ENCODE results near the gene STIM2.
A peak's percentile ranks its signal among the peaks of the same experiment; 100 is the strongest.
"Not testable (repeated sequence)": the region's sequence is repeated elsewhere in the genome, so short reads cannot be mapped to it uniquely, and the experiment has no call there.

The STIM2 gene

GRCh38 chr4:27005905-27006590 lies 145.4 kb downstream of the STIM2 start:
- DNase-seq: no peak

- DNase-seq: no peak
These were observed 146.0 kb downstream of the STIM2 start for GRCh38 chr4:27006646-27007045.

GRCh38 chr4:27007507-27007906 lies 146.9 kb downstream of the STIM2 start:
- no peak for DNase-seq

GRCh38 chr4:27008679-27009078 lies 148.0 kb downstream of the STIM2 start:
- no peak for DNase-seq

GRCh38 chr4:27009539-27009938 lies 148.9 kb downstream of the STIM2 start:
- DNase-seq: no peak

DNA sequence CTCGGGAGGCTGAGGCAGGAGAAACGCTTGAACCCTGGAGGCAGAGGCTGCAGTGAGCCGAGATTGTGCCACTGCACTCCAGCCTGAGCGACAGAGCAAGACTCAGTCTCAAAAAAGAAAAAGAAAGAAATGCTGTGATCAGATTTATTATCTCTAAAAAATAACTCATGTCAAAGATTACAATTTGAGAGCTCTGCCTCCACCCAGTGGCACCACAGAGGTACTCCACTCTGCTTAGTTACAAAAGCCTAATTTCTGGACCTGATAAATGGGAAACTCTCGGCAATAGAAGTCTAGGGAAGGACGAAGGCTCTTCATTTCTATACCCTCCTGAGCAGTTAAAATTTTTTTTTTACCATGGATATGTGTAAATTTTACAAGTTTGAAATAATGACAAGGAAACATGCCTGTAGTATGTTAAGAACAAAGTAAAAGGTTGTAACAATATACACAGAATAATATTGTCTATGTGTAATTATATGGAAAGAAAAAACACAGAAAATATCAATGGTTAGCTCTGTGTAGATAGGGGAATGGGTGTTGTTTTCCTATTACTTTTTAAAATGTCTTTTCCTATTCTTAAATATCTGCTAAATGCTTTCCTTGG lies 149.8 kb downstream of the STIM2 start:
- DNase-seq: peak; percentile 67

GRCh38 chr4:27011401-27011800 lies 150.8 kb downstream of the STIM2 start:
- DNase-seq: no peak

GRCh38 chr4:27013012-27013411 lies 152.4 kb downstream of the STIM2 start:
- DNase-seq: no peak

DNA sequence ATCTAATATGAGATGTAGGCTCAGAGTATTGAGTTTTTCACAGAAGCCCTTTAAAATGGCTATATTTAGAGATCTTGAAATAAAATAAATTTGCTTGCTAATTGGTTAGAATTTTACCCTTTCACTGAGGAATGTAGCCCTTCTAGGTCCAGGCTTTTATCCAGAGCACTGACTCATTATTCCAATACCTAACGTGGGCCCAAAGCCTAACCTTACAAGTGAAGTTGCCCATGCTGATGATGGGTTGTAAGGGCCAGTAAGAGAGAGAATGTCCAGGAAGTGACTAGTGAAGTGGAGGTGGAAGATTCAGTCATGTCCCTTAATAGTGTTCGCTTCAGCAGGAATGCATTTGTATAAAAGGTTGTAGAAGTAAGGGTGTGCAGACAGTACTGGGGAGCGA lies 155.9 kb downstream of the STIM2 start:
- DNase-seq: no peak

- DNase-seq: no peak
These were observed 157.0 kb downstream of the STIM2 start for GRCh38 chr4:27017623-27018022.

GRCh38 chr4:27018076-27018475 lies 157.4 kb downstream of the STIM2 start:
- no peak for DNase-seq

DNA sequence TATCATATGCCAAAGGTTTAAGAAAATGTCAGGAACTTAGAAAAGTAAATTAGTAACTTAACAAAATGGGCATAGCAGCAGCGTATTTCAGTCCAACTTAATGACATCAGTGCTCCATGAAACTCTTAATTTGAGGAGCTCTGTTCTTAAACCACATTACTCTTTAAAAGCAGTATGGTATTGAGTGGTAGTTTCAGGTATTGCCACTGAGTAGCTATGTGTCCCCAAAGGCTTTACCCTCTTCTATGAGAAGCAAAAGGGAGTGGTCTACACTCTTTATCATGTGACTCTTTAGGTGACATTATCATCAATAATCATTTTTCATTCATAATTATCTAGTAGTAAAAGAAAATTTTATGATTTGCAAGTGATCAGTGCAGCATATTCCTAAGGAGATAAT lies 158.3 kb downstream of the STIM2 start:
- DNase-seq: no peak

DNA sequence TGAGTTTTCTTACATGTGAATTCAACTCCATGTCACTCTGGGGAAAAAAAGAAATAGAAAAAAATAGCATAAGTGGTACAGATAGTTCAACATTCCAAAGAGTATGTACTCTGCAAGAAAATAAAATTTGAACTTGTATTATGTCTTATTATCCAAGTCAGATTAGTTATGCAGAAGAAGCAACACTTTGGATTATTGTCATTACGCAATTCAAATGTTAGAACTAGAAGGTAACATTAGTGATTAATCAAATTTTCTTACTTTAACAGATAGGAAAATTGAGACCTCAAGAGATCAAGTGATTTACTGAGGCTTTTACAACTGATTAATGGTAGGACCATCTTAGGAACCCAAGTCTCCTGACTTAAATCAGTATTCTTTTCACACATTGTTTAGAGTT lies 159.1 kb downstream of the STIM2 start:
- no peak for DNase-seq

DNA sequence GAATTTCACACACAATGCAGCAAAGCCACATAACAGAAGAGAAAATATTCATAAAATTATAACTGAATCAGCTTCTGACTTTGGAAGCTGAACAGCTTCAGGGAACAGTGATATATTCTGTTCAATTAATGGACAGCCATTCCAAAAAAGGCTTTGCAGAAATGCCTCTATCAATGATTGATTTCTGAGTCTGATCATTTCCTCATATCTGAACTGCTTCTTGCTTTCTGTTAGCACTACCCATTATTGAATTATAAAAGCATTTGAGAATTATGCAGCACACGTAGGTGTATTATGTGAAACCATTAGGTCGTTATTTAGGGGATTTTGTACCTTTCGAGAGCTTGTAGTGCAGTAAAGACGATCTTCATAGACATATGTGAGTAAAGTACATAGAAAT lies 159.6 kb downstream of the STIM2 start:
- DNase-seq: no peak

DNA sequence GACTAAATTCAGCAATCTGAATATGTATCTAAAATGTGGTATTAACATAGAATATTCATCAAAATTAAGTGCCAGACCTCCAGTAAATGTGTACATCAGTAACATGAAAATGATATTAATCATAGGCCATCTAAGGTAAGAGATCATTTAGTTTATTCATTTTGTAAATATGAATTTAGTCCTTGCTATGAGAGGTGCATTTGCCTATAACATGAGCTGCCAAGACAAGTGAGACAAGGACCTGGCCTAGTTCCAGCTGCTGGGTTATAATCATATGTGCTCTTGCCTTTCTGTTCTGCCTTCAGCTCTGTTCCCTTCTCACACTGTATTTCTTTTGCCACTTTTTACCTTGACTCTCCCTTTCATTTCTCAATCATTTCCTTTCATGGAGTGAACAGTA lies 160.0 kb downstream of the STIM2 start:
- no peak for DNase-seq

GRCh38 chr4:27022963-27023362 lies 162.3 kb downstream of the STIM2 start:
- DNase-seq: no peak

DNA sequence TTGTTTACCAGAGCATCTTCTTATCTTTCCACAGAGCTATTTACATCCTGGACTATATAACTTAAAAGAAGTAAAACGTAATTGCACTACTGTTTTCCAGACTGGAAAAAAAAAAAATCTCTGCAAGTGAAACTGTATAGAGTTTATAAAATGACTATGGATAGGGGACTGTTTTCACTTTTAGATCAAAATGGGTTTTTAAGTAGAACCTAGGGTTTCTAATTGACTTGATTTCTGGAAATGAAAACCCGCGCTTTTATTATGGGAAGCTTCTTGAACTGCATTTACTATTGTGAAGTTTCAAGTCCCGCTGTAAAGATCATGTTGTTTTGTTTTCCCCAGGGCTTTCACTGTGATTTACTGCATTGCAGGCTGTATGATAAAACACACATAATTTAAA lies 162.7 kb downstream of the STIM2 start:
- DNase-seq: no peak

DNA sequence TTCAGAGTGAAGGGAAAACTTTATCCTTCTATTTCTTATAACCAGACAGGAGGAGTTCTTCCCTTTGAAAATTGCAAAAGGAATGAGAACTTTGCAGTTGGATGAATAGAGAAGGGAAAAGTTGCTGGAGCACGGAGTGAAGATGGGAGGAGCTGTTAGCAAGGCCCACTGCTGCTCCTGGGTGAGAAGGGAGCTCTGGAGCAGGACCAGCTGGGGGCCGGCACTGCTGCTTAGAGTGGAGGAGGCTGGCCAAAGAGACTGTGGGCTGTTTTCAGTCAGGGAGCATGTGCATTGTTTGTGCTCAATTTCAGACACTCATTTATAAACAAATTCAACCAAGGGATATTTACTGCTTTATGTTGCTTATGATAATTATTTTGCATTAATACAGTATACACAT lies 164.2 kb downstream of the STIM2 start:
- DNase-seq: no peak

GRCh38 chr4:27027428-27027827 lies 166.8 kb downstream of the STIM2 start:
- DNase-seq: no peak

DNA sequence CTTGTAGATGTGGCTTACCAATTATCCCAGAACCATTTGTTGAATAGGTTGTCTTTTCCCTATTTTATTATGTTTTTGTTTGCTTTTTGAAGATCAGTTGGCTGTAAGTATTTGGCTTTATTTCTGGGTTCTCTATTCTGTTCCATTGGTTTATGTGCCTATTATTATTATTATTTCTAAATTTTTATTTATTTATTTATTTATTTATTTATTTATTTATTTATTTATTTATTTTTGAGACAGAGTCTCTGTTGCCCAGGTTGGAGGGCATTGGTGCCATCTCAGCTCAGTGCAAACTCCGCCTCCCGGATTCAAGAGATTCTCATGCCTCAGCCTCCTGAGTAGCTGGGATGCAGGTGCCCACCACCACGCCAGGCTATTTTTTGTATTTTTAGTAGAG lies 174.5 kb downstream of the STIM2 start:
- not testable (repeated sequence) for DNase-seq

DNA sequence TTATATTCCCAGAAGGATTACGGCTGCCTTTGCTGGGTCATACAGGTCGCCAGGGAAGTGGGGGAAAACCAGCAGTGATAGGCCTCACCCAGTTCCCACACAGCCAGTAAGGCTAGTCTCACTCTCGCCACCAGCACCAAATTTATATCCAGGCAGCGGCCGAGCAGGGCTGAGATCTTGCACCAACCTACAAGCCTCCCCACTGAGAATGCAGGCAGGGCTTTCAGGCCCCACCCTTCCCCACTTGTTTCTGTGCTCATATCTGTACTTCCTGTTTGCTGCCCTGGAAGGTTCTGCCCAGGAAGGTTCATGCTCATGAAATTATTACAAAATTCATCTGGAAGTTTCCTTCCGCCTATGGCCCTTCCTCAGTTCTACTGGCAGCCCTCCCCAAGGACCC lies 179.7 kb downstream of the STIM2 start:
- no peak for DNase-seq

DNA sequence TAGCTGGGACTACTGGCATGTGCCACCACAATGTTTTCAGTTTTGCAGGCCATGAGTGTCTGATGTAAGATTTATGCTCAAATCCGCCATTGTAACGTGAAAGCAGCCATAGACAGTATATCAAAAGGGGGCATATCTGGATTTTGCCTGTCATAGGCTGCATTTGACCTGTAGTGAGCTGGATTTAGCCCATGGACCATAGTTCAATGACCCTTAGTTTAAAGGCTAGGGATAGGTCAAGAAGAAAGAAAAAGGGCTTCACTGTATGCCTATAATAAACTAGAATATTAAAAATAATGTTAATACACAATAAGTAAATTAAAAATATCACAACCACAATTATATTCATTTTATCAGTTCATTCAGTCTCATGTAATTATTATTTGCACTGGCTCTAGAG lies 181.8 kb downstream of the STIM2 start:
- no peak for DNase-seq

GRCh38 chr4:27043200-27043599 lies 182.6 kb downstream of the STIM2 start:
- DNase-seq: no peak

DNA sequence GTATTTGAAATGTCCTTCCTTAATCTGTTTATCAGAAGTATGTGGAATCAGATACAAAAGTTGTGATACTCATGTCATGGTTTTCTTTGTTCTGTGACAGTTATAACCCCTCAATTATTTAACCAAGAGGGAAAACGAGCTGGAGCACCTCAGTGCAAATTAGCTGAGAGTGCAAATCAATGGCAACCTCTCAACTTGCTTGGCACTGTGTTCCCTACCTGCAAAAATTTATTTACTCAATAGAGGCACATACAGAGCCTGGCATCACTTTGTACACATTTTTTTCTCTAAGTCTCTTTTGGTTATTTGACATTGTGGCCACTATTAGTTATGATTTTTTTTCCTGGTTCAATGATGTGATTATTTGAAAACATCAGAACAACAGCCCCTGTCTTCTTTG lies 186.2 kb downstream of the STIM2 start:
- DNase-seq: no peak
